Fibroblast of the aortic adventitia (primary cell): Measurements from ENCODE around the gene SETMAR. TPM values are rescaled to one million over a fixed set of nuclear protein-coding genes. Genes with fewer than 3 reads are reported as not detected.
"Not testable (repeated sequence)": the region's sequence is repeated elsewhere in the genome, so short reads cannot be mapped to it uniquely, and the experiment has no call there.

Experiments
- DNase-seq: peaks from one replicate; pipeline ENCODE4 v3.0.0-alpha.2; 2010; ENCODE audit warnings: low read depth
- H3K4me3 ChIP-seq: 2 replicates; pipeline ENCODE4 v1.5.1; 2011; ENCODE audit warnings: low read depth, mild to moderate bottlenecking, control low read depth, low read length, moderate library complexity
- total RNA-seq: library from RNA; depleted of rRNA; stranded (reverse); fragments of >200 nt; gene quantifications from 2 replicates; pipeline ENCODE4 v1.2.3, GENCODE V29; 2012; ENCODE audit warnings: low replicate concordance
- TF ChIP-seq, protein P1 (sequence below): IDR thresholded peaks from 2 replicates; pipeline ENCODE4 v1.5.1; 2011; ENCODE audit warnings: mild to moderate bottlenecking, low read length, control low read depth, inconsistent platforms; ENCODE audit not compliant: insufficient read depth

The SETMAR gene
- total RNA-seq, 1 donor: 12.6 TPM

DNA sequence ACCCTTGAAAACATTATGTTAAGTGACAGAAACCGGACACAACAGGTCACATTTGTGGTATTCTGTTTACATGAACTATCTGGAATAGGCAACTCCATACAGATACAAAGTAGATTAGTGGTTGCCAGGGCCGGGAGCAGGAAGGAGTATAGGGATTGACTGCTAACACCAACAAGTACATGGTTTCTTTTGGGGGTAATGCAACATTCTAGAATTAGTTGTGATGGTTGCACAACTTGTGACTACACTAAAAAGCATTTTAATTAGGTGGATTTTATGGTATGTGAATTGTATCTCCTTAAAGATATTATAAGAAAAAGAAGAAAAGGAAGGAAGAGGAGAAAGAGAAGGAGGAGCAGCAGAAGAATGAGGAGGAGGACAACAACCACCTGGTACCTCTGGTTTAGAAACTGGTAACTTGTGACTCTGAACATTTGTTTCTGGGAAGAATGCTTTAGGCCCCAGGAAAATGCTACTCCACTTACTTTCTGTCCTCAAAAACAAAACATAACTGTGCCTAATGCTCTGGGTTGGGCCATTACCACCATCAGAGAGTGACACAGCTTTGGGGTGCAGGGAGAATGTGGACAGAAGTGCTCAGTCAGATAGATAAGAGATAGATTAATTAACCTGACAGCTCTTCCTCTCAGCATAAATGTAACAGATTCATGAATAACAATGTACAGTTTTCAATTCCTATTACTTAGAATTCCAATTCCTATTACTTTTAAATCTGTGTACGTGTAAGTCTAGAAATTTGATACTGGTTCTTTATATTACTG, 20.3 kb downstream of the SETMAR start:
- no peak overlapping the region for H3K4me3 ChIP-seq
- DNase-seq: peak; percentile 45
- TF ChIP-seq, protein P1, sequence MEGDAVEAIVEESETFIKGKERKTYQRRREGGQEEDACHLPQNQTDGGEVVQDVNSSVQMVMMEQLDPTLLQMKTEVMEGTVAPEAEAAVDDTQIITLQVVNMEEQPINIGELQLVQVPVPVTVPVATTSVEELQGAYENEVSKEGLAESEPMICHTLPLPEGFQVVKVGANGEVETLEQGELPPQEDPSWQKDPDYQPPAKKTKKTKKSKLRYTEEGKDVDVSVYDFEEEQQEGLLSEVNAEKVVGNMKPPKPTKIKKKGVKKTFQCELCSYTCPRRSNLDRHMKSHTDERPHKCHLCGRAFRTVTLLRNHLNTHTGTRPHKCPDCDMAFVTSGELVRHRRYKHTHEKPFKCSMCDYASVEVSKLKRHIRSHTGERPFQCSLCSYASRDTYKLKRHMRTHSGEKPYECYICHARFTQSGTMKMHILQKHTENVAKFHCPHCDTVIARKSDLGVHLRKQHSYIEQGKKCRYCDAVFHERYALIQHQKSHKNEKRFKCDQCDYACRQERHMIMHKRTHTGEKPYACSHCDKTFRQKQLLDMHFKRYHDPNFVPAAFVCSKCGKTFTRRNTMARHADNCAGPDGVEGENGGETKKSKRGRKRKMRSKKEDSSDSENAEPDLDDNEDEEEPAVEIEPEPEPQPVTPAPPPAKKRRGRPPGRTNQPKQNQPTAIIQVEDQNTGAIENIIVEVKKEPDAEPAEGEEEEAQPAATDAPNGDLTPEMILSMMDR: no peak

DNA sequence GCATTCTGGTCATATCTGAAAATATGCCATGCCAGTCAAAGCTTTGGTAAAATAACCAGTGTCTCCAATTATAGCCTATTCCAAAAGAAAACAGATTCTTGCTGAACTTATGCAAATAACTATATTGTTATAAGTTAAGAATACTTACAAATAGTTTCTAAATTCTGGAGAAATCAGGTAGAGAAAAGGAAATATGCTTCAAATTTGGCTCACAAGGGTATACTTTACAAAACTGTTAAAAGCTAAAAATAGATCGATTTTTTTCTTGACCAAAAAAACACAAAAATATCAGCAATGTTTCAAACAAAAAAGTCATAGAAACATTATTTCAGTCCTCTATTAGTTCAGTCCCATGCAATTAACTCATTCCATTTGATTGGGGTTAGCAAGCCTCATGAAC, 23.7 kb downstream of the SETMAR start:
- H3K4me3 ChIP-seq: no peak overlapping the region
- TF ChIP-seq, protein P1: no peak
- DNase-seq: no peak

- not testable (repeated sequence) for DNase-seq, H3K4me3 ChIP-seq
These were observed 26.6 kb downstream of the SETMAR start for GRCh38 chr3:4329806-4330205.

GRCh38 chr3:4332111-4332510, 28.9 kb downstream of the SETMAR start:
- DNase-seq: no peak
- H3K4me3 ChIP-seq: no peak overlapping the region
- TF ChIP-seq, protein P1: no peak

DNA sequence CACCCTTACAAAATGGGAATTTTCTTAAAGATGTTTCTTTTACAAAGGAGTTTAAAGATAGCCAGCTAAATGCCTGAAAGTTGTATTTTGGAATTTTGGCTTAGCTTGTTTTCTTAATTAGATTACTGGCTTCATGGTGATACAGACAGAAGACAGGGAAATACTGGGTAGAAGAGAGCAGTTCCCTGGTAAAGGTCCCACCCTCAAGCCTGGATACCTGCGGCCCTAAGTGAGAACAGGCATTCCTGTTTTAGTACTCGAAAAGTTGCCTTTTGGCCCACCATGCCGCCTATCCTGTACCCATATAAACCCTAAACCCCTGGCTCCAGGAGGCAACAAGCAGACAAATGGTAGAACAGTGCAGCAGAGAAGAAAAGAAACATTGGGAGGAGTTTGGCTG, 29.4 kb downstream of the SETMAR start:
- TF ChIP-seq, protein P1: no peak
- DNase-seq: no peak
- H3K4me3 ChIP-seq: no peak overlapping the region

GRCh38 chr3:4332991-4333390, 29.8 kb downstream of the SETMAR start:
- no peak overlapping the region for H3K4me3 ChIP-seq
- no peak for DNase-seq
- TF ChIP-seq, protein P1: no peak

- H3K4me3 ChIP-seq: no peak overlapping the region
- no peak for DNase-seq
- TF ChIP-seq, protein P1: peak; percentile 5
These were observed 31.4 kb downstream of the SETMAR start for GRCh38 chr3:4334548-4334947.
